Neural progenitor cell (in vitro differentiated cells): ENCODE measurements around the gene RASAL3. TPM values are rescaled to one million over a fixed set of nuclear protein-coding genes. Genes with fewer than 3 reads are reported as not detected.
A peak's percentile ranks its signal among the peaks of the same experiment; 100 is the strongest.

Experiments used
- DNase-seq: peaks from one replicate; pipeline ENCODE4 v3.0.0-alpha.2; 2016; ENCODE audit warnings: low spot score
- H2AFZ ChIP-seq: fragments of 200-600 bp; sonication (generic); replicated peaks from 2 replicates; pipeline ENCODE4 v1.6.1; 2016; ENCODE audit warnings: antibody characterized with exemption
- H3F3A ChIP-seq: fragments of 200-600 bp; sonication (generic); 2 replicates; pipeline ENCODE4 v1.6.1; 2016; ENCODE audit warnings: antibody characterized with exemption, low read depth
- H3K27ac ChIP-seq: fragments of 200-600 bp; sonication (generic); 2 replicates; pipeline ENCODE4 v1.5.1; 2016; ENCODE audit warnings: mild to moderate bottlenecking
- H3K27me3 ChIP-seq: fragments of 200-600 bp; sonication (generic); 2 replicates; pipeline ENCODE4 v1.6.1; 2016; ENCODE audit warnings: mild to moderate bottlenecking, moderate library complexity
- H3K36me3 ChIP-seq: fragments of 200-600 bp; sonication (generic); 2 replicates; pipeline ENCODE4 v1.5.1; 2016
- H3K4me1 ChIP-seq: fragments of 200-600 bp; sonication (generic); 2 replicates; pipeline ENCODE4 v1.6.1; 2016; ENCODE audit warnings: mixed run types
- H3K4me2 ChIP-seq: fragments of 200-600 bp; sonication (generic); 2 replicates; pipeline ENCODE4 v1.6.1; 2016
- H3K4me3 ChIP-seq: fragments of 200-600 bp; sonication (generic); 2 replicates; pipeline ENCODE4 v1.5.1; 2016
- H3K79me2 ChIP-seq: fragments of 200-600 bp; sonication (generic); 2 replicates; pipeline ENCODE4 v1.6.1; 2016; ENCODE audit warnings: low read depth
- H3K9ac ChIP-seq: fragments of 200-600 bp; sonication (generic); 2 replicates; pipeline ENCODE4 v1.6.1; 2016
- H3K9me3 ChIP-seq: fragments of 200-600 bp; sonication (generic); 2 replicates; pipeline ENCODE4 v1.5.1; 2016; ENCODE audit warnings: low read depth
- H4K20me1 ChIP-seq: fragments of 200-600 bp; sonication (generic); 2 replicates; pipeline ENCODE4 v1.6.1; 2016; ENCODE audit warnings: low read depth
- H3K27ac Mint-ChIP-seq: 3 replicates; pipeline ENCODE4 v1.8.0; 2021; ENCODE audit warnings: mixed read lengths
- H3K27me3 Mint-ChIP-seq: 2 replicates; pipeline ENCODE4 v1.8.0; 2022; ENCODE audit warnings: low read depth, mild to moderate bottlenecking, inconsistent platforms, moderate library complexity, mixed read lengths; ENCODE audit not compliant: insufficient read depth
- H3K36me3 Mint-ChIP-seq: 3 replicates; pipeline ENCODE4 v1.8.0; 2021; ENCODE audit warnings: mixed read lengths
- H3K4me1 Mint-ChIP-seq: 3 replicates; pipeline ENCODE4 v1.8.0; 2021; ENCODE audit warnings: mixed read lengths
- H3K4me3 Mint-ChIP-seq: 3 replicates; pipeline ENCODE4 v1.8.0; 2021; ENCODE audit warnings: mild to moderate bottlenecking, moderate library complexity, mixed read lengths
- H3K9me3 Mint-ChIP-seq: 3 replicates; pipeline ENCODE4 v1.8.0; 2020; ENCODE audit warnings: mixed read lengths
- EZH2 ChIP-seq: fragments of 200-600 bp; sonication (generic); IDR thresholded peaks from 2 replicates; pipeline ENCODE4 v1.6.1; 2017; ENCODE audit warnings: antibody characterized with exemption, mild to moderate bottlenecking, moderate library complexity
- EZH2phosphoT487 ChIP-seq: fragments of 200-600 bp; sonication (generic); IDR thresholded peaks from 2 replicates; pipeline ENCODE4 v1.6.1; 2017; ENCODE audit warnings: antibody characterized with exemption
- total RNA-seq: library from RNA; depleted of rRNA; stranded (reverse); fragments of >200 nt; gene quantifications from 2 replicates; pipeline ENCODE4 v1.2.3, GENCODE V29; 2015; ENCODE audit warnings: low replicate concordance
- TF ChIP-seq, protein P1 (sequence below): fragments of 200-600 bp; sonication (generic); IDR thresholded peaks from 2 replicates; pipeline ENCODE4 v1.5.1; 2017; ENCODE audit warnings: antibody characterized with exemption, mild to moderate bottlenecking

RASAL3 gene
- total RNA-seq, 1 donor from 2014 or later, result not detected

DNA sequence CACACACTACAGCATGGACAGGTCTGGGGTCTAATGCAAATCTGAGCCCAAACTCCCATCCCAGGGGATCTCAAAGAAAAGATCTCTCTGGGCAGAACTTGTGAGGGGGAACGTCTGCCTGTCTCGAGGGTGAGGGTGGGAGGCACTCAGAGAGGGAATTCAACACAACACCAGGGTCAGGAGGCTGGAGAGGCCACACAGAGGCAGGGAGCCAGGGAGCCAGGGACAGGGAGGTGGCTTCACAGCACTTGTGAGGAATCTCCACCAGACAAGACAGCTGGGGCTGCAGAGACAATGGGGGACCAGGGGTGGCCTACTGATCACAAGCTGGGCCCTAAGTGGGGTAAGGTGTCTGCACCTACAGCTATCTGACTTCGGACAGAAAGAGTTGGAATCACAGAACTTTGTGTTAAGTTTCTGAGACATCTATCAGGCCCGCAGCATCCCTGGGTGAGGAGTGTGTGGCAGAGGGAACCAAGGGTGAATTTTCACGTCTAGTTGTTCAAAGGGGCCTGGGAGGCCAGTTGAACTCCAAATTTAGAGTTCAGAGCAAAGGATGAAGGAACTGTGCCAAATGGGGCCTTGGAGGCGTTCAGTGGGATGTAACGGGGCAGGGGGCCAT is 32.8 kb downstream of the RASAL3 start:
- Histone ChIP-seq H4K20me1 (peaks cover 27% of the 10 kb centered on the region), H3K27ac (no peak overlapping the region), H3F3A (peaks cover 11% of the 10 kb centered on the region), H3K4me2 (peak overlapping the region; percentile 95), H3K4me3 (peak overlapping the region; percentile 100), H3K4me1 (peaks cover 5% of the 10 kb centered on the region), H3K9me3 (no peaks in the 10 kb centered on the region), H3K36me3 (no peaks in the 10 kb centered on the region), H2AFZ (no peak overlapping the region), H3K9ac (peak overlapping the region; percentile 98), H3K27me3 (no peaks in the 10 kb centered on the region), H3K79me2 (peaks cover 36% of the 10 kb centered on the region)
- Mint-ChIP-seq H3K36me3 (peaks cover 11% of the 10 kb centered on the region), H3K4me3 (peak overlapping the region; percentile 98), H3K27ac (peak overlapping the region; percentile 97), H3K4me1 (peaks cover 24% of the 10 kb centered on the region), H3K9me3 (no peaks in the 10 kb centered on the region), H3K27me3 (peaks cover 7% of the 10 kb centered on the region)
- DNase-seq, result peak; percentile 32
- no peak for TF ChIP-seq EZH2
- TF ChIP-seq, protein P1, sequence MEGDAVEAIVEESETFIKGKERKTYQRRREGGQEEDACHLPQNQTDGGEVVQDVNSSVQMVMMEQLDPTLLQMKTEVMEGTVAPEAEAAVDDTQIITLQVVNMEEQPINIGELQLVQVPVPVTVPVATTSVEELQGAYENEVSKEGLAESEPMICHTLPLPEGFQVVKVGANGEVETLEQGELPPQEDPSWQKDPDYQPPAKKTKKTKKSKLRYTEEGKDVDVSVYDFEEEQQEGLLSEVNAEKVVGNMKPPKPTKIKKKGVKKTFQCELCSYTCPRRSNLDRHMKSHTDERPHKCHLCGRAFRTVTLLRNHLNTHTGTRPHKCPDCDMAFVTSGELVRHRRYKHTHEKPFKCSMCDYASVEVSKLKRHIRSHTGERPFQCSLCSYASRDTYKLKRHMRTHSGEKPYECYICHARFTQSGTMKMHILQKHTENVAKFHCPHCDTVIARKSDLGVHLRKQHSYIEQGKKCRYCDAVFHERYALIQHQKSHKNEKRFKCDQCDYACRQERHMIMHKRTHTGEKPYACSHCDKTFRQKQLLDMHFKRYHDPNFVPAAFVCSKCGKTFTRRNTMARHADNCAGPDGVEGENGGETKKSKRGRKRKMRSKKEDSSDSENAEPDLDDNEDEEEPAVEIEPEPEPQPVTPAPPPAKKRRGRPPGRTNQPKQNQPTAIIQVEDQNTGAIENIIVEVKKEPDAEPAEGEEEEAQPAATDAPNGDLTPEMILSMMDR, result no peak
- TF ChIP-seq EZH2phosphoT487, result no peak

DNA sequence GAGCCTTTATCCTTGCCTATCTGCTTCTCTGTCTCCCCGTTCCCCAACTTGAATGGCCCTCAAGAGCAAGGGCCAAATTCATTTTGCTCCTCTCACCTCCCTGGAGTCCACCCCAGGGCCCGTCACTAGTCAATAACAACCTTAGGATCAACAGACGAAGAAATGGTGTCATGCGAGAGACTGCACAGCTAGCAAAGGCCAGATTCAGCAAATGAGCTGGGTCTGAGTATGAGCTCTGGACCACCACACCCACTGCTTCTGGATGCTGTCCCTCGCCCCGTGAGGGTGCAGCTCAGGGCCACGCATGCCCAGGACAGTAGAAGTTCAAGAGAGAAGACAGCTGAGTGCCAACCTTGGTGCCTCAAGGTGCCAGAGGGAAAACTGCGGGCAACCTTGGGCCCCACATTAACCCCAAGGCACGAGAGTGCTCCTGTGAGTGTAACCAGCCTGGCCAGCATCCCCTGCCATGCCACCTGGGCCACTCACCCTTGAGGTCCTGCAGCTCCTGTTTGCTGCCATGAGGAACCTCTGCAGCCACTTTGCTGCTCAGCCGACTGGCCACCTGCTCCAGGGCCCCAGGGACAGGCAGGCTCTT is 33.7 kb downstream of the RASAL3 start:
- Histone ChIP-seq H4K20me1 (peaks cover 27% of the 10 kb centered on the region), H3K9me3 (no peaks in the 10 kb centered on the region), H3K4me2 (peak overlapping the region; percentile 95), H3K27ac (no peak overlapping the region), H3K27me3 (no peaks in the 10 kb centered on the region), H3K36me3 (no peaks in the 10 kb centered on the region), H3K79me2 (peaks cover 36% of the 10 kb centered on the region), H3F3A (peaks cover 11% of the 10 kb centered on the region), H2AFZ (no peak overlapping the region), H3K4me3 (no peak overlapping the region), H3K9ac (no peak overlapping the region), H3K4me1 (peaks cover 5% of the 10 kb centered on the region)
- Mint-ChIP-seq H3K9me3 (peaks cover 2% of the 10 kb centered on the region), H3K4me1 (peaks cover 24% of the 10 kb centered on the region), H3K27ac (peak overlapping the region; percentile 26), H3K36me3 (peaks cover 18% of the 10 kb centered on the region), H3K4me3 (peak overlapping the region; percentile 98), H3K27me3 (peaks cover 10% of the 10 kb centered on the region)
- DNase-seq, result no peak
- no peak for TF ChIP-seq EZH2
- no peak for TF ChIP-seq EZH2phosphoT487
- TF ChIP-seq, protein P1, result no peak

DNA sequence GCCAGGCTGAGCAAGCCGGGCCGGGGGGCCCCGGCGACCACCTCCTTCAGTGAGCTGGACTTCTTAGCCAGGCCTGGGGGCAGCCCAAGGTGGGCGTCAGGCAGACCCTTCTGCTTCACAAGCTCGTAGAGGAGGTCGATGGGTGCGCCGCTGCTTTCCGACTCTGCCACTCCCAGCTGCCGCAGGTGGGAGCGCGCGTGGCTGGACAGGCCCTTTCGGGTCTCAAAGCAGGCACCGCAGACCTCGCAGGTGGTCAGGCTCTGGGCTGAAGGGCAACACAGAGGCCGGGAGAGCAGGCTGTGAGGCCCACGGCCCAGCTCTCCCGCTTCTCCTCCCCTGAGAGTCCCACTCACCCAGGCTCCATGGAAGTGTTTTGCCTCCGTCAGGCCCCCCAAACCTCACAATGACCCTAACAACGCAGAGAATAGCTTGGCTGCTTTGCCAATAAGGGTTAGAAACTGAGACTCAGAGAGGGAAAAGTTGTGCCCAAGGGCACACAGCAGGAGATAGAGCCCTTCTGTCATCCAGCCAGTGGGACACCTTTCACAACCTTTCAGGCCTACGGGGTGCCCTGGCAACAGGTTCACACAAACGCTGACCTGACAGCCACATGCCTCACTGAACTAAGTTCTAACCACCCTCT is 34.4 kb downstream of the RASAL3 start:
- H3K36me3 Mint-ChIP-seq, result peaks cover 18% of the 10 kb centered on the region
- peak overlapping the region; percentile 26 for H3K27ac Mint-ChIP-seq
- peaks cover 10% of the 10 kb centered on the region for H3K27me3 Mint-ChIP-seq
- peaks cover 5% of the 10 kb centered on the region for H3K4me1 ChIP-seq
- H3F3A ChIP-seq, result peaks cover 11% of the 10 kb centered on the region
- H3K36me3 ChIP-seq, result no peaks in the 10 kb centered on the region
- peaks cover 27% of the 10 kb centered on the region for H4K20me1 ChIP-seq
- no peaks in the 10 kb centered on the region for H3K9me3 ChIP-seq
- H3K4me3 ChIP-seq, result no peak overlapping the region
- H3K4me2 ChIP-seq, result no peak overlapping the region
- H3K27me3 ChIP-seq, result no peaks in the 10 kb centered on the region
- H3K27ac ChIP-seq, result no peak overlapping the region
- H3K4me3 Mint-ChIP-seq, result peak overlapping the region; percentile 98
- no peak for DNase-seq
- peaks cover 24% of the 10 kb centered on the region for H3K4me1 Mint-ChIP-seq
- H3K9ac ChIP-seq, result no peak overlapping the region
- peaks cover 36% of the 10 kb centered on the region for H3K79me2 ChIP-seq
- no peak for TF ChIP-seq EZH2
- H2AFZ ChIP-seq, result no peak overlapping the region
- H3K9me3 Mint-ChIP-seq, result peaks cover 2% of the 10 kb centered on the region
